Adipocyte (in vitro differentiated cells): ENCODE measurements around the gene ZFAND2A.
"Not testable (repeated sequence)": the region's sequence is repeated elsewhere in the genome, so short reads cannot be mapped to it uniquely, and the experiment has no call there.

Experiments used
- DNase-seq: peaks from one replicate; pipeline ENCODE4 v3.0.0-alpha.2; 2015; ENCODE audit warnings: low read depth
- H3K27me3 ChIP-seq: replicated peaks from 2 replicates; pipeline ENCODE4 v1.7.0; 2013; ENCODE audit warnings: mild to moderate bottlenecking, low read length, moderate library complexity; ENCODE audit not compliant: control insufficient read depth, insufficient read depth
- H3K36me3 ChIP-seq: 2 replicates; pipeline ENCODE4 v1.7.0; 2013; ENCODE audit warnings: low read length, mild to moderate bottlenecking, moderate library complexity; ENCODE audit not compliant: control insufficient read depth, insufficient read depth, severe bottlenecking
- H3K4me1 ChIP-seq: 2 replicates; pipeline ENCODE4 v1.7.0; 2013; ENCODE audit warnings: mild to moderate bottlenecking, low read length, moderate library complexity; ENCODE audit not compliant: control insufficient read depth, insufficient read depth
- H3K4me3 ChIP-seq: 2 replicates; pipeline ENCODE4 v1.7.0; 2013; ENCODE audit warnings: mild to moderate bottlenecking, low read length, moderate library complexity
- H3K9ac ChIP-seq: 2 replicates; pipeline ENCODE4 v1.7.0; 2013; ENCODE audit warnings: mild to moderate bottlenecking, low read length, moderate library complexity
- H3K9me3 ChIP-seq: 2 replicates; pipeline ENCODE4 v1.7.0; 2013; ENCODE audit warnings: mild to moderate bottlenecking, low read length, moderate library complexity; ENCODE audit not compliant: control insufficient read depth

ZFAND2A gene

GRCh38 chr7:1174881-1175596, 15.0 kb upstream of the ZFAND2A start:
- DNase-seq: no peak
- peaks cover 7% of the 10 kb centered on the region for H3K27me3 ChIP-seq
- no peaks in the 10 kb centered on the region for H3K36me3 ChIP-seq
- H3K9ac ChIP-seq: no peak overlapping the region
- no peaks in the 10 kb centered on the region for H3K9me3 ChIP-seq
- peaks cover 9% of the 10 kb centered on the region for H3K4me1 ChIP-seq
- H3K4me3 ChIP-seq: no peak overlapping the region

GRCh38 chr7:1174002-1174401, 14.0 kb upstream of the ZFAND2A start:
- no peak for DNase-seq
- Histone ChIP-seq H3K4me3 (no peak overlapping the region), H3K36me3 (no peaks in the 10 kb centered on the region), H3K9ac (no peak overlapping the region), H3K9me3 (no peaks in the 10 kb centered on the region), H3K27me3 (peaks cover under 1% of the 10 kb centered on the region), H3K4me1 (peaks cover 10% of the 10 kb centered on the region)

- Histone ChIP-seq H3K27me3 (no peaks in the 10 kb centered on the region), H3K9ac (no peak overlapping the region), H3K4me3 (no peak overlapping the region), H3K36me3 (no peaks in the 10 kb centered on the region), H3K4me1 (peaks cover 10% of the 10 kb centered on the region), H3K9me3 (no peaks in the 10 kb centered on the region)
- no peak for DNase-seq
These were observed 12.9 kb upstream of the ZFAND2A start for GRCh38 chr7:1172666-1173523.

- not testable (repeated sequence) for DNase-seq, H3K4me3 ChIP-seq, H3K9me3 ChIP-seq, H3K27me3 ChIP-seq, H3K4me1 ChIP-seq, H3K9ac ChIP-seq, H3K36me3 ChIP-seq
These were observed 11.5 kb upstream of the ZFAND2A start for GRCh38 chr7:1171516-1171915.

- Histone ChIP-seq H3K36me3 (no peaks in the 10 kb centered on the region), H3K9me3 (no peaks in the 10 kb centered on the region), H3K9ac (no peak overlapping the region), H3K27me3 (no peaks in the 10 kb centered on the region), H3K4me1 (peaks cover 2% of the 10 kb centered on the region), H3K4me3 (no peak overlapping the region)
- no peak for DNase-seq
These were observed 10.9 kb upstream of the ZFAND2A start for GRCh38 chr7:1170741-1171501.

GRCh38 chr7:1169409-1170368, 9.7 kb upstream of the ZFAND2A start:
- H3K9ac ChIP-seq: peak overlapping the region; percentile 85
- H3K4me3 ChIP-seq: peak overlapping the region; percentile 82
- H3K27me3 ChIP-seq: no peaks in the 10 kb centered on the region
- H3K9me3 ChIP-seq: no peaks in the 10 kb centered on the region
- H3K4me1 ChIP-seq: peaks cover 2% of the 10 kb centered on the region
- peak; percentile 63 for DNase-seq
- peaks cover 7% of the 10 kb centered on the region for H3K36me3 ChIP-seq

- Histone ChIP-seq H3K4me3 (no peak overlapping the region), H3K36me3 (peaks cover 20% of the 10 kb centered on the region), H3K9ac (no peak overlapping the region), H3K9me3 (no peaks in the 10 kb centered on the region), H3K27me3 (no peaks in the 10 kb centered on the region), H3K4me1 (peaks cover 2% of the 10 kb centered on the region)
- DNase-seq: no peak
These were observed 8.4 kb upstream of the ZFAND2A start for GRCh38 chr7:1168422-1168821.

- no peak overlapping the region for H3K4me3 ChIP-seq
- H3K9me3 ChIP-seq: no peaks in the 10 kb centered on the region
- peaks cover 8% of the 10 kb centered on the region for H3K4me1 ChIP-seq
- no peaks in the 10 kb centered on the region for H3K27me3 ChIP-seq
- H3K9ac ChIP-seq: no peak overlapping the region
- DNase-seq: no peak
- peaks cover 29% of the 10 kb centered on the region for H3K36me3 ChIP-seq
These were observed 4.4 kb upstream of the ZFAND2A start for GRCh38 chr7:1164436-1164835.

- H3K9me3 ChIP-seq: no peaks in the 10 kb centered on the region
- no peak overlapping the region for H3K9ac ChIP-seq
- no peaks in the 10 kb centered on the region for H3K27me3 ChIP-seq
- H3K4me3 ChIP-seq: no peak overlapping the region
- peaks cover 17% of the 10 kb centered on the region for H3K4me1 ChIP-seq
- no peak for DNase-seq
- peaks cover 29% of the 10 kb centered on the region for H3K36me3 ChIP-seq
These were observed 3.1 kb upstream of the ZFAND2A start for GRCh38 chr7:1163121-1163520.

- Histone ChIP-seq H3K36me3 (peaks cover 34% of the 10 kb centered on the region), H3K9ac (peak overlapping the region; percentile 99), H3K4me3 (peak overlapping the region; percentile 100), H3K4me1 (peaks cover 34% of the 10 kb centered on the region), H3K9me3 (no peaks in the 10 kb centered on the region), H3K27me3 (no peaks in the 10 kb centered on the region)
- peak; percentile 43 for DNase-seq
These were observed 650 bp upstream of the ZFAND2A start for GRCh38 chr7:1160670-1161021.
